Endothelial cell of umbilical vein (primary cell): Measurements from ENCODE around the gene CIITA. TPM values are rescaled to one million over a fixed set of nuclear protein-coding genes. Genes with fewer than 3 reads are reported as not detected.

ENCODE experiments used
- BruUV-seq: library from RNA; stranded (reverse); fragments of 400-500 nt; replicated peaks from 2 replicates; lab custom pipeline; 2021; lab: Mats Ljungman, UMichigan
- CTCF ChIA-PET: fragments of 300-600, 350-600 bp; sonication (Branson Sonifier 250); formaldehyde crosslinking; loops from one replicate; lab custom pipeline; 2021; ENCODE audit warnings: antibody characterized with exemption, inconsistent platforms; lab: Charles Lee
- POLR2A ChIA-PET: fragments of 300-600, 350-600 bp; sonication (Branson Sonifier 250); formaldehyde crosslinking; loops from one replicate; lab custom pipeline; 2021; ENCODE audit warnings: antibody characterized with exemption, inconsistent platforms; lab: Charles Lee
- DNase-seq: peaks from one replicate; pipeline ENCODE4 v3.0.0-alpha.2; 2011; ENCODE audit warnings: low read depth, low spot score
- FAIRE-seq: peaks from 2 replicates; lab custom pipeline; 2011; peaks lifted over from hg19 to GRCh38; lab: Jason Lieb, UNC
- H2AFZ ChIP-seq: 2 replicates; pipeline ENCODE4 v1.6.0; 2012; ENCODE audit warnings: low read depth, low read length, control low read depth, inconsistent platforms
- H3K27ac ChIP-seq: 2 replicates; pipeline ENCODE4 v1.5.1; 2011; ENCODE audit warnings: low read depth, mild to moderate bottlenecking, control low read depth, low read length, moderate library complexity; ENCODE audit not compliant: insufficient read depth
- H3K27me3 ChIP-seq, 2 experiments: 2 replicates each; pipeline versions ENCODE4 v1.6.0 to v1.6.1; 2011; ENCODE audit warnings: low read length in 2 of 2, mixed read lengths in 1 of 2; ENCODE audit not compliant: control insufficient read depth in 2 of 2, insufficient read depth in 2 of 2
- H3K36me3 ChIP-seq, 2 experiments: 2 replicates in 1 of 2; 3 replicates in 1 of 2; pipeline ENCODE4 v1.5.1; 2011; ENCODE audit warnings: low read length in 2 of 2, mild to moderate bottlenecking in 1 of 2, moderate library complexity in 1 of 2; ENCODE audit not compliant: control insufficient read depth in 2 of 2, insufficient read depth in 2 of 2; ENCODE audit errors: extremely low read depth in 1 of 2
- H3K4me1 ChIP-seq: 3 replicates; pipeline ENCODE4 v1.5.1; 2011; ENCODE audit warnings: mild to moderate bottlenecking, low read length; ENCODE audit not compliant: control insufficient read depth, insufficient read depth; ENCODE audit errors: extremely low read depth
- H3K4me2 ChIP-seq: 2 replicates; pipeline ENCODE4 v1.6.1; 2011; ENCODE audit warnings: low read length, control low read depth, mixed read lengths; ENCODE audit not compliant: insufficient read depth
- H3K4me3 ChIP-seq, 3 experiments: fragments of 200-600 bp in 1 of 3; sonication (generic), shearing (Covaris generic) in 1 of 3; replicated peaks in 1 of 3; 2 replicates each; pipeline ENCODE4 v1.5.1; 2011 to 2016; ENCODE audit warnings: control low read depth in 3 of 3, low read length in 3 of 3, mild to moderate bottlenecking in 2 of 3, inconsistent platforms in 1 of 3, low read depth in 1 of 3, moderate library complexity in 1 of 3; ENCODE audit not compliant: insufficient read depth in 1 of 3
- H3K79me2 ChIP-seq: 2 replicates; pipeline ENCODE4 v1.6.0; 2012; ENCODE audit warnings: low read length, inconsistent platforms; ENCODE audit not compliant: control insufficient read depth, insufficient read depth
- H3K9ac ChIP-seq: replicated peaks from 2 replicates; pipeline ENCODE3; 2011; ENCODE audit warnings: low read length, control low read depth; ENCODE audit not compliant: insufficient read depth; ENCODE audit errors: extremely low read depth
- H3K9me1 ChIP-seq: replicated peaks from 3 replicates; pipeline ENCODE4 v1.6.0; 2011; ENCODE audit warnings: mild to moderate bottlenecking, low read length; ENCODE audit not compliant: control insufficient read depth, insufficient read depth; ENCODE audit errors: extremely low read depth
- H3K9me3 ChIP-seq: replicated peaks from 2 replicates; pipeline ENCODE4 v1.5.1; 2012; ENCODE audit warnings: low read length, inconsistent platforms; ENCODE audit not compliant: control insufficient read depth, insufficient read depth
- H4K20me1 ChIP-seq: replicated peaks from 2 replicates; pipeline ENCODE3; 2011; ENCODE audit warnings: mild to moderate bottlenecking, low read length; ENCODE audit not compliant: control insufficient read depth, insufficient read depth; ENCODE audit errors: extremely low read depth
- EZH2 ChIP-seq: IDR thresholded peaks from 2 replicates; pipeline ENCODE4 v1.6.1; 2012; ENCODE audit warnings: borderline replicate concordance, low read depth, mild to moderate bottlenecking, moderate library complexity, low read length, inconsistent platforms; ENCODE audit not compliant: severe bottlenecking
- FOS ChIP-seq: IDR thresholded peaks from 2 replicates; pipeline ENCODE4 v1.6.1; 2011; ENCODE audit warnings: mild to moderate bottlenecking, low read length, moderate library complexity, borderline replicate concordance; ENCODE audit not compliant: insufficient read depth
- GATA2 ChIP-seq: IDR thresholded peaks from 2 replicates; pipeline ENCODE4 v1.7.0; 2011; ENCODE audit warnings: low read depth, mild to moderate bottlenecking, moderate library complexity, mixed read lengths, low read length; ENCODE audit not compliant: insufficient read length, insufficient read depth
- JUN ChIP-seq: IDR thresholded peaks from 2 replicates; pipeline ENCODE4 v1.6.1; 2011; ENCODE audit warnings: borderline replicate concordance, low read depth; ENCODE audit not compliant: insufficient read length, insufficient read depth
- MYC ChIP-seq: IDR thresholded peaks from one replicate; pipeline ENCODE4 v1.6.1; 2011; ENCODE audit warnings: mild to moderate bottlenecking, low read depth, low read length
- POLR2A ChIP-seq: IDR thresholded peaks from 2 replicates; pipeline ENCODE4 v1.6.1; 2012; ENCODE audit warnings: low read depth, mild to moderate bottlenecking, control low read depth, low read length
- POLR2AphosphoS5 ChIP-seq: IDR thresholded peaks from 2 replicates; pipeline ENCODE4 v1.6.1; 2012; ENCODE audit warnings: low read depth, mild to moderate bottlenecking, control low read depth, low read length, moderate library complexity; ENCODE audit not compliant: insufficient read depth
- dilution Hi-C: fragments of 300-500 bp; cut with MboI; formaldehyde crosslinking; loops from one replicate; pipeline ENCODE4 v1.15.0; 2019; ENCODE audit warnings: low sequenced_read_pairs; ENCODE audit not compliant: extremely low pct_ligation_motif_present
- intact Hi-C: fragments of 100-400 bp; cut with micrococcal nuclease; formaldehyde crosslinking; loops from one replicate; pipeline ENCODE4 v1.10.0; 2022
- polyA plus RNA-seq, 4 experiments: library from polyadenylated mRNA; depleted of rRNA in 3 of 4; stranded (reverse) in 3 of 4; unstranded in 1 of 4; fragments of >200 nt; gene quantifications; 2 replicates each; pipeline versions ENCODE4 v1.2.1 to v1.2.3, GENCODE V29; 2011 to 2012; ENCODE audit warnings: missing spikeins in 1 of 4
- total RNA-seq: library from RNA; stranded (reverse); gene quantifications from 2 replicates; pipeline ENCODE4 v1.2.3, GENCODE V29; 2021
- TF ChIP-seq, protein P1 (sequence below): IDR thresholded peaks from 2 replicates; pipeline ENCODE4 v1.6.1; 2011; ENCODE audit not compliant: insufficient read depth, insufficient read length
- TF ChIP-seq, protein P2 (sequence below), 2 donors: IDR thresholded peaks; 1 replicate in 1 of 2; 2 replicates in 1 of 2; pipeline ENCODE4 v1.5.1; 2011; ENCODE audit warnings: low read length in 2 of 2, mild to moderate bottlenecking in 2 of 2, moderate library complexity in 2 of 2, control low read depth in 1 of 2, inconsistent platforms in 1 of 2, low read depth in 1 of 2; ENCODE audit not compliant: insufficient read depth in 1 of 2; ENCODE audit errors: extremely low read depth in 1 of 2

Gene CIITA
- total and polyA plus RNA-seq, 2 donors (not counting 3 experiments of a cell fraction or from before 2014, with no cell fraction given) = not detected

DNA sequence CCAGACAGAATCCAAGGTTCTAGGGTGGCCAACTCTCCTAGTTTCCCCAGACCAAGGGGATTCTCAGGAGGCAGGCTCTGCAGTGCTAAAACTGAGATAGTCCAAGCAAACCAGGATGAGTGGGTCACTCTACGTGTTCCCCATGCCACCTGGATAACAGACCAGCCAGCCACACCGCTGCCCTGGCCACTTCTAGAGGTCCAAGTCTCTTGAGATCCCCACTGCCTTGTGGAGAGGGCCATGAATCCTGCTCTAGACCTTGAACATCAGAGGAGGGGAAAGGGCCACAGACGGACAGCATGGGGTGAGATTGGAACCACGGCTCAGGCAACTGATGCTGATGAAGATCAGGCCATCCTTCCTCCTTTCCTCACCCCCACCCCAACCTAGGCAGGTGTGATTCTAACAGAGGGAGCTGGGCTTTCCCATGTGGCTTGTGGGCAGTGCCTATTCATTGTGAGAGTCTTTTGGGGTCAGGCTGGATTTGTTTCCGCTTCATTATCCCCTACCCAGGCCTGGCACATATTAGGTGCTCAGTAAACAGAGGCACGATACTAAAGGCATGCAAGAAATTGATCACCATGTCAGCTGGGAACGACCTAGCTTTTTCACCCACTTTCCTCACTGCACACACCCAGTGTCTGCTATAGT, 41.6 kb upstream of the CIITA start:
- H3K4me2 ChIP-seq = no peak overlapping the region
- TF ChIP-seq, protein P1, sequence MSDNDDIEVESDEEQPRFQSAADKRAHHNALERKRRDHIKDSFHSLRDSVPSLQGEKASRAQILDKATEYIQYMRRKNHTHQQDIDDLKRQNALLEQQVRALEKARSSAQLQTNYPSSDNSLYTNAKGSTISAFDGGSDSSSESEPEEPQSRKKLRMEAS = no peak
- no peak for TF ChIP-seq POLR2A
- TF ChIP-seq JUN = no peak
- TF ChIP-seq MYC = no peak
- no peak for TF ChIP-seq FOS
- no peak for TF ChIP-seq POLR2AphosphoS5
- no peak for TF ChIP-seq EZH2
- TF ChIP-seq GATA2 = no peak
- TF ChIP-seq, protein P2, sequence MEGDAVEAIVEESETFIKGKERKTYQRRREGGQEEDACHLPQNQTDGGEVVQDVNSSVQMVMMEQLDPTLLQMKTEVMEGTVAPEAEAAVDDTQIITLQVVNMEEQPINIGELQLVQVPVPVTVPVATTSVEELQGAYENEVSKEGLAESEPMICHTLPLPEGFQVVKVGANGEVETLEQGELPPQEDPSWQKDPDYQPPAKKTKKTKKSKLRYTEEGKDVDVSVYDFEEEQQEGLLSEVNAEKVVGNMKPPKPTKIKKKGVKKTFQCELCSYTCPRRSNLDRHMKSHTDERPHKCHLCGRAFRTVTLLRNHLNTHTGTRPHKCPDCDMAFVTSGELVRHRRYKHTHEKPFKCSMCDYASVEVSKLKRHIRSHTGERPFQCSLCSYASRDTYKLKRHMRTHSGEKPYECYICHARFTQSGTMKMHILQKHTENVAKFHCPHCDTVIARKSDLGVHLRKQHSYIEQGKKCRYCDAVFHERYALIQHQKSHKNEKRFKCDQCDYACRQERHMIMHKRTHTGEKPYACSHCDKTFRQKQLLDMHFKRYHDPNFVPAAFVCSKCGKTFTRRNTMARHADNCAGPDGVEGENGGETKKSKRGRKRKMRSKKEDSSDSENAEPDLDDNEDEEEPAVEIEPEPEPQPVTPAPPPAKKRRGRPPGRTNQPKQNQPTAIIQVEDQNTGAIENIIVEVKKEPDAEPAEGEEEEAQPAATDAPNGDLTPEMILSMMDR (IDR thresholded peaks at IDR 0.05; ENCODE audit: extremely low read depth in 1 of 2, insufficient read depth in 1 of 2, low read depth in 1 of 2, low read length in 2 of 2) = no peak
- H3K9ac ChIP-seq = no peak overlapping the region
- BruUV-seq = no TSS peak
- H2AFZ ChIP-seq = no peak overlapping the region
- ChIA-PET POLR2A (no interaction called here), CTCF (interaction anchor here (1.5 kb wide), 1 partner anchor 83 kb away, joined by 3 read pairs; no protein-coding TSS in a partner anchor)
- no peak for FAIRE-seq
- no peaks in the 10 kb centered on the region for H3K9me3 ChIP-seq
- H3K27me3 ChIP-seq = peaks cover 0 to 4% of the 10 kb centered on the region in 2 experiments
- DNase-seq = no peak
- H3K9me1 ChIP-seq = no peaks in the 10 kb centered on the region
- H3K4me1 ChIP-seq = no peaks in the 10 kb centered on the region
- no peak overlapping the region for H3K4me3 ChIP-seq
- H4K20me1 ChIP-seq = no peaks in the 10 kb centered on the region
- no peak overlapping the region for H3K27ac ChIP-seq
- H3K79me2 ChIP-seq = no peaks in the 10 kb centered on the region
- intact Hi-C loops = no loop called here
- no peaks in the 10 kb centered on the region for H3K36me3 ChIP-seq
- dilution Hi-C loops = no loop called here
